GM12878 (cell line): Measurements from ENCODE around the gene MTA3. TPM values are rescaled to one million over a fixed set of nuclear protein-coding genes. Genes with fewer than 3 reads are reported as not detected.

Experiments used
- ATAC-seq: fragments of 200-7000 bp; cut with Tn5 transposase; 3 replicates; pipeline ENCODE4 v1.9.1; 2020; ENCODE audit warnings: mild to moderate bottlenecking, moderate library complexity
- BruUV-seq: library from RNA; stranded (reverse); fragments of 400-500 nt; replicated peaks from 2 replicates; lab custom pipeline; 2021; lab: Mats Ljungman, UMichigan
- CTCF ChIA-PET: fragments of 300-600 bp; sonication (Branson Sonifier 250); formaldehyde crosslinking; extraction: SDS; loops from one replicate; lab custom pipeline; 2021; ENCODE audit warnings: inconsistent platforms; lab: Yijun Ruan, JAX
- POLR2A ChIA-PET: fragments of 350-600 bp; formaldehyde crosslinking; extraction: SDS; loops from one replicate; lab custom pipeline; 2021; ENCODE audit warnings: inconsistent platforms; lab: Charles Lee
- RAD21 ChIA-PET: fragments of 300-600 bp; sonication (Branson Sonifier 250); formaldehyde crosslinking; loops from one replicate; lab custom pipeline; 2023; ENCODE audit warnings: antibody characterized with exemption; ENCODE audit not compliant: unreplicated experiment; lab: Charles Lee
- SMC1A ChIA-PET: fragments of 300-600 bp; sonication (Branson Sonifier 250); formaldehyde crosslinking; loops from one replicate; lab custom pipeline; 2023; ENCODE audit not compliant: unreplicated experiment, uncharacterized antibody; lab: Charles Lee
- DNase-seq: peaks from one replicate; pipeline ENCODE4 v3.0.0-alpha.2; 2011; ENCODE audit warnings: low read depth, low spot score
- FAIRE-seq: peaks from 3 replicates; lab custom pipeline; 2011; peaks lifted over from hg19 to GRCh38; lab: Jason Lieb, UNC
- H2AFZ ChIP-seq: 2 replicates; pipeline ENCODE4 v1.6.0; 2011; ENCODE audit warnings: low read depth, low read length, control low read depth; ENCODE audit not compliant: control insufficient read depth
- H3K27ac ChIP-seq: 2 replicates; pipeline ENCODE4 v1.5.1; 2011; ENCODE audit warnings: control low read depth; ENCODE audit not compliant: control insufficient read depth, insufficient read depth
- H3K27me3 ChIP-seq, 2 experiments: replicated peaks in 1 of 2; 2 replicates each; pipeline versions ENCODE4 v1.6.0 to v1.6.1; 2011; ENCODE audit warnings: low read length in 1 of 2; ENCODE audit not compliant: control insufficient read depth in 2 of 2, insufficient read depth in 2 of 2
- H3K36me3 ChIP-seq, 2 experiments: 2 replicates each; pipeline ENCODE4 v1.5.1; 2011; ENCODE audit warnings: low read length in 1 of 2; ENCODE audit not compliant: control insufficient read depth in 2 of 2, insufficient read depth in 2 of 2
- H3K4me1 ChIP-seq: 2 replicates; pipeline ENCODE4 v1.6.1; 2011; ENCODE audit warnings: mild to moderate bottlenecking, low read length, moderate library complexity, mixed read lengths; ENCODE audit not compliant: control insufficient read depth, insufficient read depth
- H3K4me2 ChIP-seq: 2 replicates; pipeline ENCODE4 v1.6.0; 2011; ENCODE audit warnings: control low read depth; ENCODE audit not compliant: control insufficient read depth, insufficient read depth
- H3K4me3 ChIP-seq: fragments of 200-600 bp; sonication (generic); 2 replicates; pipeline ENCODE4 v1.5.1; 2016
- H3K79me2 ChIP-seq: 2 replicates; pipeline ENCODE4 v1.6.0; 2011; ENCODE audit warnings: low read length; ENCODE audit not compliant: control insufficient read depth, insufficient read depth
- H3K9ac ChIP-seq: 2 replicates; pipeline ENCODE4 v1.8.0; 2011; ENCODE audit warnings: low read length, control low read depth, mixed read lengths; ENCODE audit not compliant: control insufficient read depth, insufficient read depth
- H3K9me3 ChIP-seq: replicated peaks from 3 replicates; pipeline ENCODE4 v1.5.1; 2011; ENCODE audit warnings: mild to moderate bottlenecking, low read length; ENCODE audit not compliant: control insufficient read depth, insufficient read depth
- H4K20me1 ChIP-seq: 2 replicates; pipeline ENCODE4 v1.6.0; 2011; ENCODE audit not compliant: control insufficient read depth, insufficient read depth
- EZH2 ChIP-seq: IDR thresholded peaks from 2 replicates; pipeline ENCODE4 v1.6.1; 2012; ENCODE audit warnings: low read depth, mild to moderate bottlenecking, control low read depth, inconsistent platforms, low read length, borderline replicate concordance; ENCODE audit not compliant: control insufficient read depth
- HDGF ChIP-seq: fragments of 450-650 bp; IDR thresholded peaks from 2 replicates; pipeline ENCODE4 v1.6.1; 2016; ENCODE audit warnings: antibody characterized with exemption
- WGBS: methylation state at CpG from one replicate; pipeline ENCODE4 v1.1.6; 2016; ENCODE audit warnings: low lambda C conversion rate; ENCODE audit not compliant: insufficient replicate concordance, insufficient coverage; ENCODE audit errors: missing lambda C conversion rate; 5-methylcytosine and 5-hydroxymethylcytosine counted together
- in situ Hi-C: fragments of 300-500 bp; cut with MboI; formaldehyde crosslinking; loops from 9 replicates; pipeline ENCODE4 v1.14.3; 2018; ENCODE audit warnings: mixed read lengths
- intact Hi-C: fragments of 100-400 bp; cut with micrococcal nuclease; formaldehyde crosslinking; loops from one replicate; pipeline ENCODE4 v1.14.2; 2022; ENCODE audit not compliant: unreplicated experiment
- polyA plus RNA-seq, 11 experiments: library from polyadenylated mRNA; depleted of rRNA in 4 of 11; unstranded in 6 of 11; stranded (reverse) in 5 of 11; fragments of >200 nt; fragmentation: Nextera tagmentation in 4 of 11; fragmentation: Illumina TruSeq in 1 of 11; extraction: Ambion mirVana in 4 of 11; extraction: Trizol in 1 of 11; gene quantifications; 1 replicate in 1 of 11; 2 replicates in 10 of 11; pipeline versions ENCODE4 v1.2.1 to v1.2.3, GENCODE V29; 2011 to 2016; ENCODE audit warnings: inconsistent platforms in 2 of 11, missing spikeins in 2 of 11, low read depth in 1 of 11
- total RNA-seq, 4 experiments: library from RNA; depleted of rRNA in 3 of 4; stranded (reverse); fragments of >200 nt in 3 of 4; fragmentation: Illumina TruSeq in 1 of 4; extraction: Trizol in 1 of 4; gene quantifications; 2 replicates each; pipeline versions ENCODE4 v1.2.1 to v1.2.3, GENCODE V29; 2013 to 2021
- TF ChIP-seq, protein P1 (sequence below): fragments of 450-650 bp; IDR thresholded peaks from 2 replicates; pipeline ENCODE4 v1.6.1; 2017; ENCODE audit warnings: mild to moderate bottlenecking, moderate library complexity

MTA3 gene
- total and polyA plus RNA-seq, 10 of the 15 experiments (the other 5 are each of a cell fraction or from before 2014, with no cell fraction given), result 17.6 to 45.5 (median 26.5) TPM

DNA sequence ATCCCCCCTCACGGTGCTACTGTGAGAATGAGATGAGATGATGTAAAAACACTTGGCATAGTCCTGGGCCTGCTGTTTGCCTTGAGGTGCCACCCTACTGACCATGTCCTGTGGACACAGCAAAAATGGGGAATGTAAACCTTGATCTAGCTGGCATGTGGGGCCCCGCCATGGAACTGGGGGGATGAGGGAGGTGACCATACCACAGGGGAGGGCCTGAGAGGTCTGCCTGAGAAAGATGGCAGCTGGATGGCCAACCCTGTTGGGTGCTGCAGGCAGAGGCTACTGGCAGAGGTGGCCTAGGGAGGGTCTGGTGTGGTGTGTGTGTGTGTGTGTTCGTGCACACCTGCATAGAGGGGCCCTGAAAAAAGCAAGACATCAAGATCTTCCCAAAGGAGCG is 223.2 kb downstream of the MTA3 start:
- peaks cover 28% of the 10 kb centered on the region for H3K4me1 ChIP-seq
- ChIA-PET POLR2A (interaction anchor here (0.8 to 1.7 kb wide), 5 partner anchors 12 to 129 kb away, joined by 3 to 13 read pairs (median 3); no protein-coding TSS in a partner anchor), CTCF (interaction anchor here (0.8 to 5.7 kb wide), 4 partner anchors 20 to 69 kb away, joined by 3 to 69 read pairs (median 4); no protein-coding TSS in a partner anchor), RAD21 (interaction anchor here (0.9 to 5.8 kb wide), 7 partner anchors 16 to 154 kb away, joined by 3 to 96 read pairs (median 4); no protein-coding TSS in a partner anchor), SMC1A (interaction anchor here (1.3 to 5.8 kb wide), 3 partner anchors 19 to 69 kb away, joined by 7 to 60 read pairs (median 14); no protein-coding TSS in a partner anchor)
- intact Hi-C loops, result loop anchor here (2.0 to 10.0 kb wide), 4 partner anchors 37 to 427 kb away; partner anchors contain the start of genes COX7A2L and KCNG3
- H3K36me3 ChIP-seq, result no peaks in the 10 kb centered on the region; a peak in 1 of 4 replicates
- DNase-seq (no peak), FAIRE-seq (no peak), ATAC-seq (no peak)
- no TSS peak for BruUV-seq
- no peaks in the 10 kb centered on the region for H3K27me3 ChIP-seq
- H3K27ac ChIP-seq, result peak overlapping the region; percentile 99
- H3K9ac ChIP-seq, result peak overlapping the region; percentile 95
- no peak overlapping the region; the same call in 1 of the 2 replicates for H2AFZ ChIP-seq
- WGBS, result 85% methylated on average over 4 of the region's 4 CpGs
- no peaks in the 10 kb centered on the region for H3K9me3 ChIP-seq
- H3K4me2 ChIP-seq, result peak overlapping the region; percentile 85
- H3K4me3 ChIP-seq, result peak overlapping the region; percentile 82
- peak; percentile 53; the same call in 1 of the 2 replicates for TF ChIP-seq HDGF
- TF ChIP-seq EZH2, result no peak
- TF ChIP-seq, protein P1, sequence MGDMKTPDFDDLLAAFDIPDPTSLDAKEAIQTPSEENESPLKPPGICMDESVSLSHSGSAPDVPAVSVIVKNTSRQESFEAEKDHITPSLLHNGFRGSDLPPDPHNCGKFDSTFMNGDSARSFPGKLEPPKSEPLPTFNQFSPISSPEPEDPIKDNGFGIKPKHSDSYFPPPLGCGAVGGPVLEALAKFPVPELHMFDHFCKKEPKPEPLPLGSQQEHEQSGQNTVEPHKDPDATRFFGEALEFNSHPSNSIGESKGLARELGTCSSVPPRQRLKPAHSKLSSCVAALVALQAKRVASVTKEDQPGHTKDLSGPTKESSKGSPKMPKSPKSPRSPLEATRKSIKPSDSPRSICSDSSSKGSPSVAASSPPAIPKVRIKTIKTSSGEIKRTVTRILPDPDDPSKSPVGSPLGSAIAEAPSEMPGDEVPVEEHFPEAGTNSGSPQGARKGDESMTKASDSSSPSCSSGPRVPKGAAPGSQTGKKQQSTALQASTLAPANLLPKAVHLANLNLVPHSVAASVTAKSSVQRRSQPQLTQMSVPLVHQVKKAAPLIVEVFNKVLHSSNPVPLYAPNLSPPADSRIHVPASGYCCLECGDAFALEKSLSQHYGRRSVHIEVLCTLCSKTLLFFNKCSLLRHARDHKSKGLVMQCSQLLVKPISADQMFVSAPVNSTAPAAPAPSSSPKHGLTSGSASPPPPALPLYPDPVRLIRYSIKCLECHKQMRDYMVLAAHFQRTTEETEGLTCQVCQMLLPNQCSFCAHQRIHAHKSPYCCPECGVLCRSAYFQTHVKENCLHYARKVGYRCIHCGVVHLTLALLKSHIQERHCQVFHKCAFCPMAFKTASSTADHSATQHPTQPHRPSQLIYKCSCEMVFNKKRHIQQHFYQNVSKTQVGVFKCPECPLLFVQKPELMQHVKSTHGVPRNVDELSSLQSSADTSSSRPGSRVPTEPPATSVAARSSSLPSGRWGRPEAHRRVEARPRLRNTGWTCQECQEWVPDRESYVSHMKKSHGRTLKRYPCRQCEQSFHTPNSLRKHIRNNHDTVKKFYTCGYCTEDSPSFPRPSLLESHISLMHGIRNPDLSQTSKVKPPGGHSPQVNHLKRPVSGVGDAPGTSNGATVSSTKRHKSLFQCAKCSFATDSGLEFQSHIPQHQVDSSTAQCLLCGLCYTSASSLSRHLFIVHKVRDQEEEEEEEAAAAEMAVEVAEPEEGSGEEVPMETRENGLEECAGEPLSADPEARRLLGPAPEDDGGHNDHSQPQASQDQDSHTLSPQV, result 0 out of 2 replicates have a peak, but pooled peaks have one; percentile 46
- H4K20me1 ChIP-seq, result no peaks in the 10 kb centered on the region
- peaks cover 44% of the 10 kb centered on the region for H3K79me2 ChIP-seq
- in situ Hi-C loops, result no loop called here
